Tibial artery (tissue), 4 donors: Measurements from ENCODE around the gene C10orf120.

Experiments
- DNase-seq, 2 donors: peaks; one replicate each; pipeline ENCODE4 v3.0.0-alpha.2; 2019
- H3K27ac ChIP-seq, 2 donors: fragments of 200-600 bp; sonication (generic) in 1 of 2; 1 replicate in 1 of 2; 2 replicates in 1 of 2; pipeline ENCODE4 v1.5.1; 2018 to 2019; ENCODE audit warnings: mild to moderate bottlenecking in 1 of 2
- H3K27me3 ChIP-seq, 2 donors: fragments of 200-600 bp; sonication (generic) in 1 of 2; one replicate each; pipeline versions ENCODE4 v1.5.1 to v1.6.0; 2016 to 2019
- H3K36me3 ChIP-seq, 3 donors: fragments of 200-600 bp; sonication (generic) in 2 of 3; one replicate each; pipeline ENCODE4 v1.5.1; 2016 to 2019; ENCODE audit warnings: mild to moderate bottlenecking in 2 of 3
- H3K4me1 ChIP-seq, 4 donors: fragments of 200-600 bp; sonication (generic) in 2 of 4; 1 replicate in 3 of 4; 2 replicates in 1 of 4; pipeline ENCODE4 v1.5.1; 2016 to 2019
- H3K4me3 ChIP-seq, 2 donors: fragments of 200-600 bp; sonication (generic) in 1 of 2; 1 replicate in 1 of 2; 2 replicates in 1 of 2; pipeline ENCODE4 v1.5.1; 2018 to 2019; ENCODE audit warnings: mild to moderate bottlenecking in 2 of 2
- H3K9me3 ChIP-seq, 3 donors: fragments of 200-600 bp; sonication (generic) in 1 of 3; one replicate each; pipeline ENCODE4 v1.5.1; 2016 to 2019
- intact Hi-C: fragments of 100-400 bp; cut with DNase I; formaldehyde crosslinking; loops from one replicate; pipeline ENCODE4 v1.15.0; 2023; ENCODE audit warnings: low total_unique reads
- TF ChIP-seq, protein P1 (sequence below), 2 experiments: fragments of 200-600 bp in 1 of 2; fragments of 450-650 bp in 1 of 2; IDR thresholded peaks; one replicate each; pipeline ENCODE4 v1.5.1; 2017 to 2019; ENCODE audit warnings: antibody characterized with exemption in 2 of 2, mild to moderate bottlenecking in 1 of 2, moderate library complexity in 1 of 2

Gene C10orf120

GRCh38 chr10:122715576-122715975 is 15.9 kb upstream of the C10orf120 start:
- intact Hi-C loops: no loop called here
- Histone ChIP-seq H3K27me3 (peaks cover 0 to 47% of the 10 kb centered on the region in 2 donors), H3K36me3 (no peaks in the 10 kb centered on the region)

GRCh38 chr10:122713091-122713885 is 13.6 kb upstream of the C10orf120 start:
- TF ChIP-seq, protein P1, sequence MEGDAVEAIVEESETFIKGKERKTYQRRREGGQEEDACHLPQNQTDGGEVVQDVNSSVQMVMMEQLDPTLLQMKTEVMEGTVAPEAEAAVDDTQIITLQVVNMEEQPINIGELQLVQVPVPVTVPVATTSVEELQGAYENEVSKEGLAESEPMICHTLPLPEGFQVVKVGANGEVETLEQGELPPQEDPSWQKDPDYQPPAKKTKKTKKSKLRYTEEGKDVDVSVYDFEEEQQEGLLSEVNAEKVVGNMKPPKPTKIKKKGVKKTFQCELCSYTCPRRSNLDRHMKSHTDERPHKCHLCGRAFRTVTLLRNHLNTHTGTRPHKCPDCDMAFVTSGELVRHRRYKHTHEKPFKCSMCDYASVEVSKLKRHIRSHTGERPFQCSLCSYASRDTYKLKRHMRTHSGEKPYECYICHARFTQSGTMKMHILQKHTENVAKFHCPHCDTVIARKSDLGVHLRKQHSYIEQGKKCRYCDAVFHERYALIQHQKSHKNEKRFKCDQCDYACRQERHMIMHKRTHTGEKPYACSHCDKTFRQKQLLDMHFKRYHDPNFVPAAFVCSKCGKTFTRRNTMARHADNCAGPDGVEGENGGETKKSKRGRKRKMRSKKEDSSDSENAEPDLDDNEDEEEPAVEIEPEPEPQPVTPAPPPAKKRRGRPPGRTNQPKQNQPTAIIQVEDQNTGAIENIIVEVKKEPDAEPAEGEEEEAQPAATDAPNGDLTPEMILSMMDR (IDR thresholded peaks at IDR 0.05): no peak
- H3K4me3 ChIP-seq: no peak overlapping the region
- no peaks in the 10 kb centered on the region for H3K9me3 ChIP-seq
- H3K36me3 ChIP-seq: no peaks in the 10 kb centered on the region
- H3K27me3 ChIP-seq: peaks cover 0 to 44% of the 10 kb centered on the region in 2 donors
- no peak overlapping the region for H3K27ac ChIP-seq
- no peaks in the 10 kb centered on the region for H3K4me1 ChIP-seq
- intact Hi-C loops: no loop called here
- no peak for DNase-seq

More at GRCh38 chr10:122715576-122715975, 15.9 kb upstream of the C10orf120 start:
- no peaks in the 10 kb centered on the region for H3K4me1 ChIP-seq
- DNase-seq: no peak
- H3K9me3 ChIP-seq: no peaks in the 10 kb centered on the region
- TF ChIP-seq, protein P1 (IDR thresholded peaks at IDR 0.05): no peak
- H3K27ac ChIP-seq: no peak overlapping the region
- H3K4me3 ChIP-seq: no peak overlapping the region

DNA sequence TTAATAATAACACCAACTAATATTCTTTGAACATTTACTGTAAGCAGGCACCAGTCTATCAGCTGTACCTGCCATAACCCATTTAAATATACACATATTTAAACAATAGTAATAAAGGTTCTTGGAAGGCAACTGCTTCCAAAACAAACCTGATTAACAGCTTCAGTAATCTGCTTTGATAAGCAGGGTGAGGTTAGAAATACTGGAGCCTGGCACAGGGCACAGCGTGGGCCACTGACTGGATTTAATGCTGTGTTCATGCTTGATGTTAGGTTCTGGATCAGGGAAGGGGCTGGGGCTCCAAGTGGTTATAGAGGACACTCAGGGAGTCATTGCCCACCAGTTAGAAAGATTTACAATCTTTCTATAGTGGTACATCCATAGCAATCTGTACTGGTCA is 10.9 kb upstream of the C10orf120 start:
- Histone ChIP-seq H3K9me3 (no peaks in the 10 kb centered on the region), H3K36me3 (no peaks in the 10 kb centered on the region), H3K4me1 (no peaks in the 10 kb centered on the region), H3K27ac (no peak overlapping the region), H3K4me3 (no peak overlapping the region), H3K27me3 (peaks cover 0 to 38% of the 10 kb centered on the region in 2 donors)
- TF ChIP-seq, protein P1 (IDR thresholded peaks at IDR 0.05): no peak
- DNase-seq: no peak
- intact Hi-C loops: no loop called here

DNA sequence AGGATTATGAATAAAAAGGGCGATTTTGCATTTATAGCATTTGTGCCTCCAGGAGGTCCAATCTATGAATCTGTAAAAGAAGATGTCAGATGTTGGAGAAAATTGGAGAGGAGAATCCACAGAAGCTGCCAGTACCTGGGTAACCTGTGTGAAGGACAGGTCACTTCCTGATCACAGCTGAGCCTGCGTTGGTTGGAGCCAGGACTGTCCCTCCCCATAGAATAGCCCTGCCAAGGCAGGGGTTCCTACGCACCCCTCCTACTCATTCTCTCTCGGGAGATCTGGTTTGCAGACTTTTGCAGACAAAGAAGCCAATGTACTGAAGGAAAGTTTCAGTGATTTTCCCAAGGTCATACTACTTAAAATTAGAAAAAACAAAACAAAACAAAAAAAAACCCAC is 10.3 kb upstream of the C10orf120 start:
- no peak for DNase-seq
- TF ChIP-seq, protein P1 (IDR thresholded peaks at IDR 0.05): no peak
- Histone ChIP-seq H3K27me3 (peaks cover 0 to 32% of the 10 kb centered on the region in 2 donors), H3K9me3 (no peaks in the 10 kb centered on the region), H3K4me3 (no peak overlapping the region), H3K36me3 (no peaks in the 10 kb centered on the region), H3K27ac (no peak overlapping the region), H3K4me1 (no peaks in the 10 kb centered on the region)
- intact Hi-C loops: no loop called here

DNA sequence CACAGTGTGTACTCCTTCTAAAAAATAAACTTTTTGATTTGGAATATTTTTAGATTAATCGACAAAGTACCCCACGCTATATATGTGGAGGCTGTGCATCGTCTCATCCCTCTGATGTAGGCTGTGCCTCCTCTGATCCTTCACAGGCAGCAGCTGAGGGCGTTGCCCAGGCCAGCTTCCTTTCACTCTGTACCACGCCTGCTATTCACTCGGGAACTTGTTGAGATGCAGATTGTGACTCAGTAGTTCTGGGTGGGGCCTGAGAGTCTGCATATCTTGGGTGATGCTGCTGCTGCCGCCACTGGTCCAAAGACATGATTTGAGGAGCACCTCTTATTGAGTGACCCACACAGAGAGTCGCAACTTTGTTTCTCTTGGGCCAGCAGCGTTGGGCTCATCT is 7.9 kb upstream of the C10orf120 start:
- H3K4me3 ChIP-seq: no peak overlapping the region
- no peaks in the 10 kb centered on the region for H3K36me3 ChIP-seq
- peaks cover 0 to 12% of the 10 kb centered on the region in 2 donors for H3K27me3 ChIP-seq
- intact Hi-C loops: no loop called here
- H3K9me3 ChIP-seq: no peaks in the 10 kb centered on the region
- no peak for DNase-seq
- H3K4me1 ChIP-seq: no peaks in the 10 kb centered on the region
- TF ChIP-seq, protein P1 (IDR thresholded peaks at IDR 0.05): no peak
- H3K27ac ChIP-seq: no peak overlapping the region
